ENCODE measurements around the gene MYO1B.

GRCh38 chr2:191439481-191439880 lies 194.3 kb downstream of the MYO1B start:
- TF ChIP-seq EZH2 (IDR thresholded peaks at IDR 0.05) (no peak), POLR2AphosphoS5 (IDR thresholded peaks at IDR 0.05; ENCODE audit: borderline replicate concordance, low read depth, low read length) (no peak)
